Ovary (tissue), 9 donors: Measurements from ENCODE around the gene PAK6. TPM values are rescaled to one million over a fixed set of nuclear protein-coding genes. Genes with fewer than 3 reads are reported as not detected.

ENCODE experiments used
- DNase-seq, 5 donors: peaks; one replicate each; pipeline ENCODE4 v3.0.0-alpha.2; 2019 to 2020
- H3K27ac ChIP-seq, 2 donors: fragments of 200-600 bp; one replicate each; pipeline versions ENCODE4 v1.5.1 to v1.8.0; 2019 to 2022
- H3K27me3 ChIP-seq: fragments of 200-600 bp; one replicate; pipeline ENCODE4 v1.8.0; 2022
- H3K36me3 ChIP-seq: fragments of 200-600 bp; sonication (generic); one replicate; pipeline ENCODE4 v1.5.1; 2019
- H3K4me1 ChIP-seq: one replicate; pipeline ENCODE4 v1.8.1; 2013; ENCODE audit warnings: mild to moderate bottlenecking, moderate library complexity; ENCODE audit not compliant: insufficient read depth
- H3K4me3 ChIP-seq: fragments of 200-600 bp; sonication (generic); one replicate; pipeline ENCODE4 v1.5.1; 2017
- H3K9me3 ChIP-seq, 2 donors: fragments of 200-600 bp in 1 of 2; sonication (generic) in 1 of 2; one replicate each; pipeline versions ENCODE4 v1.5.1 to v1.8.1; 2013 to 2019; ENCODE audit warnings: mild to moderate bottlenecking in 1 of 2, moderate library complexity in 1 of 2
- CTCF ChIP-seq, 3 donors: fragments of 450-650 bp in 2 of 3; fragments of 200-600 bp in 1 of 3; IDR thresholded peaks; one replicate each; pipeline versions ENCODE4 v1.5.1 to v1.8.0; 2016 to 2022; ENCODE audit warnings: antibody characterized with exemption in 3 of 3, mild to moderate bottlenecking in 1 of 3
- EP300 ChIP-seq: sonication (generic); formaldehyde crosslinking; IDR thresholded peaks from one replicate; pipeline ENCODE4 v1.6.1; 2017; ENCODE audit warnings: antibody characterized with exemption
- POLR2A ChIP-seq: fragments of 450-650 bp; IDR thresholded peaks from one replicate; pipeline ENCODE4 v1.6.1; 2017; ENCODE audit warnings: antibody characterized with exemption, mild to moderate bottlenecking, moderate library complexity
- WGBS, 3 donors: extraction: QIAGEN DNeasy Blood & Tissue Kit in 1 of 3; methylation state at CpG; one replicate each; pipeline versions ENCODE4 v1.1.5 to v1.1.7; 2013 to 2017; 5-methylcytosine and 5-hydroxymethylcytosine counted together
- intact Hi-C, 4 donors: fragments of 100-400 bp; cut with DNase I; formaldehyde crosslinking; loops; one replicate each; pipeline versions ENCODE4 v1.11.0 to v1.15.1; 2022 to 2023
- polyA plus RNA-seq, 2 donors: library from polyadenylated mRNA; stranded (reverse); fragments of 200-250 nt in 1 of 2; fragments of 350-450 nt in 1 of 2; fragmentation: Illumina TruSeq in 1 of 2; extraction: RNeasy Lipid Tissue Mini Kit (QIAGEN cat#74804) in 1 of 2; gene quantifications; one replicate each; pipeline ENCODE4 v1.2.3, GENCODE V29; 2013 to 2014
- total RNA-seq, 7 donors: library from RNA; depleted of rRNA in 2 of 7; stranded (reverse); fragments of >200 nt in 2 of 7; fragmentation: NEBNext Ultra II Directional in 3 of 7; extraction: Animal tissue kit (Norgen Biotek cat#: 25700) in 3 of 7; gene quantifications; one replicate each; pipeline versions ENCODE4 v1.1.0 to v1.2.4, GENCODE V29; 2016 to 2023
- donor health status: DM: no; HTN: no; CAD: no; lungs with moderate emphysema.
- donor health status: DM: no; HTN: no; CAD: no.
- donor health status: Bipolar disorder and iron deficiency.
- donor health status: DM: yes; HTN: yes; CAD: no.
- donor health status: DM: no; HTN: no; CAD: no.
- donor health status: DM: yes; HTN: yes; CAD: no.

The PAK6 gene
- total and polyA plus RNA-seq, 9 donors = 0.36 to 6.7 (median 1.5) TPM

- Histone ChIP-seq H3K4me3 (no peak overlapping the region), H3K27me3 (no peaks in the 10 kb centered on the region), H3K4me1 (peaks cover 5% of the 10 kb centered on the region), H3K27ac (no peak overlapping the region), H3K9me3 (no peaks in the 10 kb centered on the region), H3K36me3 (no peaks in the 10 kb centered on the region)
- WGBS, 3 donors = 67 to 81% (median 72%) methylated on average over 11 of the region's 11 CpGs
- intact Hi-C loops = loop anchor here in 3 of 4 donors (5.0 to 10.0 kb wide), 4 partner anchors 53 to 226 kb away; partner anchors contain the start of gene BMF (in 1 of the 3)
- TF ChIP-seq CTCF (IDR thresholded peaks at IDR 0.05) = no peak
- TF ChIP-seq EP300 = no peak
- no peak for TF ChIP-seq POLR2A
- no peak for DNase-seq
Measured at GRCh38 chr15:40270246-40270995, 31.6 kb downstream of the PAK6 start.

GRCh38 chr15:40271685-40272484 is 33.0 kb downstream of the PAK6 start:
- Histone ChIP-seq H3K27me3 (no peaks in the 10 kb centered on the region), H3K27ac (no peak overlapping the region), H3K36me3 (no peaks in the 10 kb centered on the region), H3K9me3 (no peaks in the 10 kb centered on the region), H3K4me1 (no peaks in the 10 kb centered on the region), H3K4me3 (no peak overlapping the region)
- DNase-seq = no peak
- WGBS, 3 donors = 81 to 90% (median 86%) methylated on average over 22 to 25 of the region's 25 CpGs
- TF ChIP-seq EP300 (no peak), CTCF (IDR thresholded peaks at IDR 0.05) (no peak), POLR2A (no peak)
- intact Hi-C loops = loop anchor here in 3 of 4 donors (2.0 to 10.0 kb wide), 5 partner anchors 55 to 227 kb away; partner anchors contain the start of gene BMF (in 1 of the 3)

GRCh38 chr15:40272485-40273056 is 33.7 kb downstream of the PAK6 start:
- H3K27me3 ChIP-seq = no peaks in the 10 kb centered on the region
- 66 to 68% (median 67%) methylated on average over 9 to 20 of the region's 20 CpGs for WGBS, 3 donors
- intact Hi-C loops = loop anchor here in 3 of 4 donors (2.0 to 10.0 kb wide), 5 partner anchors 55 to 228 kb away; partner anchors contain the start of gene BMF (in 1 of the 3)
- no peaks in the 10 kb centered on the region for H3K36me3 ChIP-seq
- H3K9me3 ChIP-seq = no peaks in the 10 kb centered on the region
- no peak for DNase-seq
- no peak overlapping the region for H3K27ac ChIP-seq
- no peak overlapping the region for H3K4me3 ChIP-seq
- no peaks in the 10 kb centered on the region for H3K4me1 ChIP-seq
- TF ChIP-seq CTCF (IDR thresholded peaks at IDR 0.05) = no peak
- no peak for TF ChIP-seq POLR2A

- no peak for TF ChIP-seq EP300
- Histone ChIP-seq H3K9me3 (no peaks in the 10 kb centered on the region), H3K4me3 (no peak overlapping the region), H3K27ac (no peak overlapping the region), H3K36me3 (no peaks in the 10 kb centered on the region), H3K27me3 (no peaks in the 10 kb centered on the region), H3K4me1 (no peaks in the 10 kb centered on the region)
- intact Hi-C loops = loop anchor here in 3 of 4 donors (2.0 to 10.0 kb wide), 5 partner anchors 56 to 229 kb away; partner anchors contain the start of gene BMF (in 1 of the 3)
- 80 to 92% (median 90%) methylated on average over 9 of the region's 9 CpGs for whole genome bisulfite sequencing, 3 donors
- DNase-seq = no peak
Measured at GRCh38 chr15:40273428-40273827, 34.6 kb downstream of the PAK6 start.
